GM12878 (cell line): ENCODE measurements around the gene GAREM1.

Experiments
- BMI1 ChIP-seq: fragments of 450-650 bp; IDR thresholded peaks from 2 replicates; pipeline ENCODE4 v1.6.1; 2016; ENCODE audit warnings: mild to moderate bottlenecking, moderate library complexity, borderline replicate concordance
- EP300 ChIP-seq, 2 experiments: fragments of 150-350 bp in 1 of 2; IDR thresholded peaks; 2 replicates each; pipeline ENCODE4 v1.6.1; 2011 to 2012; ENCODE audit warnings: low read depth in 2 of 2, low read length in 2 of 2, borderline replicate concordance in 1 of 2, improper control_type of control experiment in 1 of 2, inconsistent platforms in 1 of 2; ENCODE audit not compliant: control insufficient read depth in 1 of 2
- EZH2 ChIP-seq: IDR thresholded peaks from 2 replicates; pipeline ENCODE4 v1.6.1; 2012; ENCODE audit warnings: low read depth, mild to moderate bottlenecking, control low read depth, inconsistent platforms, low read length, borderline replicate concordance; ENCODE audit not compliant: control insufficient read depth
- FOXM1 ChIP-seq: IDR thresholded peaks from 2 replicates; pipeline ENCODE4 v1.6.1; 2012; ENCODE audit warnings: low read depth, mild to moderate bottlenecking, inconsistent platforms, low read length, moderate library complexity
- POLR2A ChIP-seq: IDR thresholded peaks from 2 replicates; pipeline ENCODE4 v1.6.1; 2011; ENCODE audit warnings: low read depth, mild to moderate bottlenecking, low read length
- RAD21 ChIP-seq: IDR thresholded peaks from 2 replicates; pipeline ENCODE4 v1.6.1; 2011; ENCODE audit warnings: mild to moderate bottlenecking, low read depth, low read length, moderate library complexity; ENCODE audit not compliant: insufficient read depth
- RELA ChIP-seq: fragments of 450-650 bp; IDR thresholded peaks from 2 replicates; pipeline ENCODE4 v1.8.0; 2014; ENCODE audit warnings: borderline replicate concordance; ENCODE audit not compliant: partially characterized antibody
- RFX5 ChIP-seq: IDR thresholded peaks from 2 replicates; pipeline ENCODE4 v1.6.1; 2011; ENCODE audit warnings: low read depth, low read length, improper control_type of control experiment
- SPI1 ChIP-seq: IDR thresholded peaks from 2 replicates; pipeline ENCODE4 v1.6.1; 2011; ENCODE audit warnings: low read depth, mild to moderate bottlenecking, low read length, moderate library complexity, borderline replicate concordance; ENCODE audit not compliant: insufficient read depth
- TF ChIP-seq, protein P1 (sequence below), 3 experiments: IDR thresholded peaks in 2 of 3; conservative IDR thresholded peaks in 1 of 3; 2 replicates each; pipeline ENCODE4 v1.5.1; 2011; ENCODE audit warnings: low read depth in 3 of 3, low read length in 3 of 3, mild to moderate bottlenecking in 3 of 3, control low read depth in 2 of 3, moderate library complexity in 2 of 3, inconsistent platforms in 1 of 3, mixed read lengths in 1 of 3; ENCODE audit not compliant: control insufficient read depth in 2 of 3, insufficient read depth in 1 of 3; ENCODE audit errors: extremely low read depth in 1 of 3
- TF ChIP-seq, protein P2 (sequence below): IDR thresholded peaks from 2 replicates; pipeline ENCODE4 v1.6.1; 2011; ENCODE audit warnings: low read depth, low read length, improper control_type of control experiment, borderline replicate concordance
- TF ChIP-seq, protein P3 (sequence below): IDR thresholded peaks from 2 replicates; pipeline ENCODE4 v1.6.1; 2011; ENCODE audit warnings: borderline replicate concordance, low read depth, mild to moderate bottlenecking, moderate library complexity, mixed read lengths, low read length; ENCODE audit not compliant: insufficient read depth; ENCODE audit errors: extremely low read length

DNA sequence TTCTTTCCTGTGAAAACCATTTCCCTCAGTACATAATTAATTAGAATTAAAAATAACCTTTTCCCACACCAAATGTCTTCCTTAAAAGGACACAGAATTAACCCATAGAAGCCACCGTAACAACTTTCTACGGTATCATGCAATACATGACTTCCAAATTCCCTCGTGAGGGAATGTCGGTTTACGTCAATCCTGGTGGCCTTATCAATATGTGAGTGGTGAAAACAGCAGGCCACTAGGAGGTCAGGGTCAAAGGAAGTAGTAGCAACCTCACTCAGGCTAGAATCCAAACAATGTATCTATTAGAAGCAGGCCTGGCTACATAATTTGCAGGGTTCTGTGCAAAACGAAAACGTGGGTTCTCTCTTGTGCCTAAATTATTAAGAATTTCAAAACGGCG lies 112.2 kb downstream of the GAREM1 start:
- TF ChIP-seq POLR2A (no peak), RFX5 (no peak), FOXM1 (no peak), SPI1 (no peak), RELA (no peak), BMI1 (no peak), EP300 (IDR thresholded peaks at IDR 0.05; ENCODE audit: borderline replicate concordance in 1 of 2, control insufficient read depth in 1 of 2, low read depth in 2 of 2, low read length in 2 of 2) (no peak), EZH2 (no peak), RAD21 (no peak)
- TF ChIP-seq, protein P1, sequence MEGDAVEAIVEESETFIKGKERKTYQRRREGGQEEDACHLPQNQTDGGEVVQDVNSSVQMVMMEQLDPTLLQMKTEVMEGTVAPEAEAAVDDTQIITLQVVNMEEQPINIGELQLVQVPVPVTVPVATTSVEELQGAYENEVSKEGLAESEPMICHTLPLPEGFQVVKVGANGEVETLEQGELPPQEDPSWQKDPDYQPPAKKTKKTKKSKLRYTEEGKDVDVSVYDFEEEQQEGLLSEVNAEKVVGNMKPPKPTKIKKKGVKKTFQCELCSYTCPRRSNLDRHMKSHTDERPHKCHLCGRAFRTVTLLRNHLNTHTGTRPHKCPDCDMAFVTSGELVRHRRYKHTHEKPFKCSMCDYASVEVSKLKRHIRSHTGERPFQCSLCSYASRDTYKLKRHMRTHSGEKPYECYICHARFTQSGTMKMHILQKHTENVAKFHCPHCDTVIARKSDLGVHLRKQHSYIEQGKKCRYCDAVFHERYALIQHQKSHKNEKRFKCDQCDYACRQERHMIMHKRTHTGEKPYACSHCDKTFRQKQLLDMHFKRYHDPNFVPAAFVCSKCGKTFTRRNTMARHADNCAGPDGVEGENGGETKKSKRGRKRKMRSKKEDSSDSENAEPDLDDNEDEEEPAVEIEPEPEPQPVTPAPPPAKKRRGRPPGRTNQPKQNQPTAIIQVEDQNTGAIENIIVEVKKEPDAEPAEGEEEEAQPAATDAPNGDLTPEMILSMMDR (IDR thresholded peaks at IDR 0.05 in 2 of 3, conservative IDR thresholded peaks at IDR 0.05 in 1 of 3; ENCODE audit: control insufficient read depth in 2 of 3, extremely low read depth in 1 of 3, insufficient read depth in 1 of 3, low read depth in 3 of 3, low read length in 3 of 3), result no peak
- TF ChIP-seq, protein P2, sequence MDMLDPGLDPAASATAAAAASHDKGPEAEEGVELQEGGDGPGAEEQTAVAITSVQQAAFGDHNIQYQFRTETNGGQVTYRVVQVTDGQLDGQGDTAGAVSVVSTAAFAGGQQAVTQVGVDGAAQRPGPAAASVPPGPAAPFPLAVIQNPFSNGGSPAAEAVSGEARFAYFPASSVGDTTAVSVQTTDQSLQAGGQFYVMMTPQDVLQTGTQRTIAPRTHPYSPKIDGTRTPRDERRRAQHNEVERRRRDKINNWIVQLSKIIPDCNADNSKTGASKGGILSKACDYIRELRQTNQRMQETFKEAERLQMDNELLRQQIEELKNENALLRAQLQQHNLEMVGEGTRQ, result no peak
- TF ChIP-seq, protein P3, sequence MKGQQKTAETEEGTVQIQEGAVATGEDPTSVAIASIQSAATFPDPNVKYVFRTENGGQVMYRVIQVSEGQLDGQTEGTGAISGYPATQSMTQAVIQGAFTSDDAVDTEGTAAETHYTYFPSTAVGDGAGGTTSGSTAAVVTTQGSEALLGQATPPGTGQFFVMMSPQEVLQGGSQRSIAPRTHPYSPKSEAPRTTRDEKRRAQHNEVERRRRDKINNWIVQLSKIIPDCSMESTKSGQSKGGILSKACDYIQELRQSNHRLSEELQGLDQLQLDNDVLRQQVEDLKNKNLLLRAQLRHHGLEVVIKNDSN, result no peak
